Cardiac muscle cell (in vitro differentiated cells and primary cell): Measurements from ENCODE around the gene NUDT6. TPM values are rescaled to one million over a fixed set of nuclear protein-coding genes. Genes with fewer than 3 reads are reported as not detected.

ENCODE experiments used
- DNase-seq, 2 donors: peaks; one replicate each; pipeline versions ENCODE4 v3.0.0 to v3.0.0-alpha.2; 2010 to 2017; ENCODE audit warnings: low read depth in 1 of 2, low spot score in 1 of 2
- H3K27ac ChIP-seq: fragments of 200-600 bp; sonication (generic); 2 replicates; pipeline ENCODE4 v1.5.1; 2016
- H3K27me3 ChIP-seq: fragments of 200-600 bp; sonication (generic); 2 replicates; pipeline ENCODE4 v1.6.0; 2016; ENCODE audit warnings: control low read depth
- H3K36me3 ChIP-seq: fragments of 200-600 bp; sonication (generic); 2 replicates; pipeline ENCODE4 v1.5.1; 2016; ENCODE audit warnings: control low read depth
- H3K4me1 ChIP-seq: fragments of 200-600 bp; sonication (generic); 2 replicates; pipeline ENCODE4 v1.8.1; 2017; ENCODE audit warnings: low read depth, mild to moderate bottlenecking, mixed run types
- H3K4me3 ChIP-seq: fragments of 200-600 bp; sonication (generic); 2 replicates; pipeline ENCODE4 v1.5.1; 2016; ENCODE audit warnings: mild to moderate bottlenecking
- H3K9me3 ChIP-seq: fragments of 200-600 bp; sonication (generic); 2 replicates; pipeline ENCODE4 v1.5.1; 2017; ENCODE audit warnings: low read depth, mild to moderate bottlenecking, control low read depth
- polyA plus RNA-seq: library from polyadenylated mRNA; unstranded; fragments of >200 nt; fragmentation: Nextera tagmentation; extraction: Ambion mirVana; gene quantifications from 2 replicates; pipeline ENCODE4 v1.2.1, GENCODE V29; 2016
- total RNA-seq: library from RNA; depleted of rRNA; stranded (reverse); fragments of >200 nt; gene quantifications from 2 replicates; pipeline ENCODE4 v1.2.3, GENCODE V29; 2016
- TF ChIP-seq, protein P1 (sequence below): IDR thresholded peaks from 2 replicates; pipeline ENCODE4 v1.5.1; 2012; ENCODE audit warnings: low read depth, mild to moderate bottlenecking, low read length

NUDT6 gene
- total and polyA plus RNA-seq, 2 experiments from 2014 or later = 26.3 to 32.3 TPM

GRCh38 chr4:122861172-122861943 is 61.0 kb downstream of the NUDT6 start:
- no peak overlapping the region for H3K27ac ChIP-seq
- no peaks in the 10 kb centered on the region for H3K4me1 ChIP-seq

DNA sequence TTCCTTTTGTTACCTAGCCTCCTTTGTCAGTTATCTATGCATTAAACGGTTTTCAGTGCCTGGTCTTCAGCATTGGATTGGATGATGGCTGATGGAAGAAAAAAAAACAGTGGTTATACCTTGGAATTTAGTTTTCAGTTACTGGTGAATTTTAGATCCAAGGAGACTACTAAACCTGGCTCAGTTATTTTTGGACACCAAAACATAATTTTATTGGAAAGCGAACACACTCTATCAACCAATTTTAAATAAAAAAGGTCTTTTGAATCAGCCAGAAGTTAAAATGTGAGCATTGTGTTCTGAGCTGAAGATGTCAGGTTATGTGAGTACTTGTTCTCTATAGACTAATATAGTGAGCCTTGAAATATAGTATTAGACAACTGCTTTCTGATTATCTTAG is 63.7 kb downstream of the NUDT6 start:
- Histone ChIP-seq H3K27me3 (no peaks in the 10 kb centered on the region), H3K27ac (no peak overlapping the region), H3K4me3 (no peak overlapping the region), H3K4me1 (no peaks in the 10 kb centered on the region), H3K9me3 (no peaks in the 10 kb centered on the region), H3K36me3 (no peaks in the 10 kb centered on the region)
- no peak for DNase-seq
- TF ChIP-seq, protein P1, sequence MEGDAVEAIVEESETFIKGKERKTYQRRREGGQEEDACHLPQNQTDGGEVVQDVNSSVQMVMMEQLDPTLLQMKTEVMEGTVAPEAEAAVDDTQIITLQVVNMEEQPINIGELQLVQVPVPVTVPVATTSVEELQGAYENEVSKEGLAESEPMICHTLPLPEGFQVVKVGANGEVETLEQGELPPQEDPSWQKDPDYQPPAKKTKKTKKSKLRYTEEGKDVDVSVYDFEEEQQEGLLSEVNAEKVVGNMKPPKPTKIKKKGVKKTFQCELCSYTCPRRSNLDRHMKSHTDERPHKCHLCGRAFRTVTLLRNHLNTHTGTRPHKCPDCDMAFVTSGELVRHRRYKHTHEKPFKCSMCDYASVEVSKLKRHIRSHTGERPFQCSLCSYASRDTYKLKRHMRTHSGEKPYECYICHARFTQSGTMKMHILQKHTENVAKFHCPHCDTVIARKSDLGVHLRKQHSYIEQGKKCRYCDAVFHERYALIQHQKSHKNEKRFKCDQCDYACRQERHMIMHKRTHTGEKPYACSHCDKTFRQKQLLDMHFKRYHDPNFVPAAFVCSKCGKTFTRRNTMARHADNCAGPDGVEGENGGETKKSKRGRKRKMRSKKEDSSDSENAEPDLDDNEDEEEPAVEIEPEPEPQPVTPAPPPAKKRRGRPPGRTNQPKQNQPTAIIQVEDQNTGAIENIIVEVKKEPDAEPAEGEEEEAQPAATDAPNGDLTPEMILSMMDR = no peak

More at GRCh38 chr4:122861172-122861943, 61.0 kb downstream of the NUDT6 start:
- H3K36me3 ChIP-seq = no peaks in the 10 kb centered on the region
- H3K9me3 ChIP-seq = no peaks in the 10 kb centered on the region
- DNase-seq = no peak
- TF ChIP-seq, protein P1 = no peak
- no peaks in the 10 kb centered on the region for H3K27me3 ChIP-seq
- no peak overlapping the region for H3K4me3 ChIP-seq

DNA sequence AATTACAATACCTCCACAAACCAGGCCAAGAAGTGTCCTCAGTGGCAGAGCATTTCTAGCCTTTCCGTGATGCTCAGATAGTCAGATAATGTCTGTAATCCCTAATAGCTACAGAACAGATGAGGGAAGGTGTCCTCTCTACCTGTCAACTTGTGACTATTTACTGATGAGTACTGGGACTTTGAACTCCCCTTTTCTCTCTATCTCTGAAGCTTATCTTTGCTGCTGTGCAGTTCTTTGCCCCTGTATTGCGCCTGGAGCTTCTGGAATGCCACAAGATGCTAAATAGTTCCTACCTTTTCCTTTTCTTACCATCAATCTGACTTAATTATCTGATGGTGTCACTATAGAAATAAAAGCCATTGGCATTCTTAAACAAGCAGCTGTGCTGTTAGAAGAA is 65.2 kb downstream of the NUDT6 start:
- Histone ChIP-seq H3K9me3 (no peaks in the 10 kb centered on the region), H3K4me3 (no peak overlapping the region), H3K27me3 (no peaks in the 10 kb centered on the region), H3K27ac (no peak overlapping the region), H3K36me3 (no peaks in the 10 kb centered on the region), H3K4me1 (no peaks in the 10 kb centered on the region)
- DNase-seq = no peak
- TF ChIP-seq, protein P1 = no peak

DNA sequence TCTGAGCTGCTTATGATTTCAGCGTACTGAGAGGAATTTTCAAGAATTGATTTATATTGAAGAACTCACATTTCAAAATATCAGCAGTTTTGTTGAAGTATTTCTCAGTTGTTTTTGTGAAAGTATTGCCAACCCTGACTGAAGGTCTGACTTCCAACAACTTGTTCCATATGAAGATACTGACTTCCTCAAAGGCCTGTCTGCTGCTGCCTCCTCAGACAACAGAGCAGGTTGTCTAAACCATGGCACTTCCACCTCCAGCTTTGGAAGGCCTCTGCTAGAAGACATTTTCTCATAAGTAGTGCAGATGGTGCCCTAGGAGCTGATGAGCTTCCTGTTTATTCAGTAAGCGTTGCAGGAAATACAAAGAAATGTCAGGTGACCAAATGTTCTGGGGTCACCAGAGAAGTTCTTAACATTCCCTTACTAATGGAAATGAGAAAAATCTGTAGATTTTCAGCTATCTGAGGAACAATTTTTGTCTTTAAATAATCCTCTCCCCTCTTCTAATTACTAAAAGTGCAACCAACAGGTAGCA is 67.0 kb downstream of the NUDT6 start:
- Histone ChIP-seq H3K27ac (no peak overlapping the region), H3K36me3 (no peaks in the 10 kb centered on the region), H3K27me3 (no peaks in the 10 kb centered on the region), H3K9me3 (no peaks in the 10 kb centered on the region), H3K4me1 (no peaks in the 10 kb centered on the region), H3K4me3 (no peak overlapping the region)
- no peak for DNase-seq
- TF ChIP-seq, protein P1 = no peak

GRCh38 chr4:122854447-122855352 is 67.7 kb downstream of the NUDT6 start:
- Histone ChIP-seq H3K4me1 (no peaks in the 10 kb centered on the region), H3K27me3 (no peaks in the 10 kb centered on the region), H3K4me3 (no peak overlapping the region), H3K36me3 (no peaks in the 10 kb centered on the region), H3K9me3 (no peaks in the 10 kb centered on the region), H3K27ac (no peak overlapping the region)
- peak in 1 of 2 donors; percentile 37 for DNase-seq
- TF ChIP-seq, protein P1 = no peak
